NCI-H748 (cell line): Measurements from ENCODE around the gene SLCO2A1.

ENCODE experiments used
- DNase-seq: peaks from one replicate; lab custom pipeline; 2025; ENCODE audit not compliant: unreplicated experiment; lab: John Stamatoyannopoulos, UW

SLCO2A1 gene

DNA sequence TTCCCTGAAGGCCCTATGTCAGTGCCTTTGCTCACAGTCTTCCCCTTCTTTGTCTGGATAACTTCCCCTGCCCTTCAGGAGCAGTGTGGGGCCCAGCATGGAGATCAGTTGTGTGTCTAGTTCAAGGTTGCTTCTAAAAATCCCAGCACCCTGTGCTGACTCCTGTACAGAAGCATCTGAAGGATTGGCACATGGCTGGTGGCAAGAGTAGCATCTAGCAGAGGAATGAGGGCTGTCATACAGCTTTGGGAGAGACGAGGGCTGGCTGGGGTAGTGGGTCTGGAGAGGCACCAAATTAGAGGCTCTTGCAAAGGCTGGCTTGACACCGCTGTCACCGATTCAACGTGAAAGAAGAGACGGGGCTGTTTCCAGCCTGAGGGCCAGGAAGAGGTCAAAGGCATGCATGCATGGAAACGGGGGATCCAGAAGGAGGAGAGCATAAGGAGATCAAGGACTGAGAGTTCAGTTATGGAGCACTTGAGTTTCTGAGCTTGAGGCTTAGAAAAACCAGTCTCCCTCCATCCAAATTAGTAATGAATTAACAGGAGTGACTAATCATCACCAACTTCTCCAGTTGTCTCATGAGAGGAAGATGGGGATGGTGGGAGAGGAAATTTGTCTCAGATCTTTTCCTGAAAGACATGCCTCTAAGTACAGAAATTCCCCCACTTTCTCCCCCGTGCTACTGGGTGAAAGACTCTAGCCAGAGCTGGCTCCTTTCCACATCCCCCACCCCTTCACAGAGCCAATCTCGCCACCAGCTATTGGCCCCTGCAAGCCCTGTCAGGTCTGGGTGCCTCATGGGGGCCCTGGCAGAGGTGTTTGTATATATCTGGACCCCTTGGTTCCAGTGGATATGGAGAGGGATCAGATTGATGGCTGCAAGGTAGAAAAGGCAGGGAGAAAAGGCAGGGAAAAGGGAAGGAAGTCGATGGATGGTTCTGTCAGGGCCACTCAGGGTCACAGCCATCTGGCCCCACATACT, 45.9 kb downstream of the SLCO2A1 start:
- no peak for DNase-seq

DNA sequence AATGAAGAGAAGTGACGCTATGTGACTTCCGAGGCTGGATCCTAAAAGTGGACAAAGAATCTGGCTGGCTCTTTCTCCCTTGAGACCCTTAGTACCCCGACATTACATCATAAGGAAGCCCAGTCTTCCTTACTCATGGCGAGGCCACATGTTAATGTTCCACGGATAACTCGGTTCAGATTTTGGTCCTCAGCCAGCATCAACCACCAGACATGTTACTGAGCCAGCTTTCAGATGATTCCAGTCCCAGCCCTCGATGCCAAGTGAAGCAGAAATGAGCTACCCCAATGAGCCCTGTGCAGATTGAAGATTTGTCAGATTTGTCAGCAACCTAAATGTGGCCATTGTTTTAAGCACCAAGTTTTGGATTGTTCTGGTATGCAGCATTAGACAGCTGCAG, 46.6 kb downstream of the SLCO2A1 start:
- DNase-seq, result no peak

DNA sequence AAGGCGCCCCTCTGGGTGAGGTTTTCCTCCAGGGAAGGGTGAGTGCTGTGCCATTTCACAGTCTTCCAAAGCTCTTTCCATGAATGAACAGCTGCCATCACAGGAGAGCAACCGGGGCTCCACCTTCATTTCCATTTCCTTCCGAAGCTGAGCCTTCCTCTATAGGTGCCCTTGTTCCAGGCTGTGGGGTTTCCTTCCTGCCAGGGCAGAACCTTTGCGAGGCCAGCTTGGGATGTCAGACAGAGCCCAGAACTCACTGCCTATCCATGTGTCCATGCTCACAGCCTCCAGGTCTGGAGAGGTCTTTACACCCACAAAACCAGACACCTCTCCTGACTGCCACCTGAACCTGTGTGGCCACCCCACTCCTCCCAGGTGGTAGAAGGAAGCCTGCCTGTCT, 49.2 kb downstream of the SLCO2A1 start:
- DNase-seq, result no peak

DNA sequence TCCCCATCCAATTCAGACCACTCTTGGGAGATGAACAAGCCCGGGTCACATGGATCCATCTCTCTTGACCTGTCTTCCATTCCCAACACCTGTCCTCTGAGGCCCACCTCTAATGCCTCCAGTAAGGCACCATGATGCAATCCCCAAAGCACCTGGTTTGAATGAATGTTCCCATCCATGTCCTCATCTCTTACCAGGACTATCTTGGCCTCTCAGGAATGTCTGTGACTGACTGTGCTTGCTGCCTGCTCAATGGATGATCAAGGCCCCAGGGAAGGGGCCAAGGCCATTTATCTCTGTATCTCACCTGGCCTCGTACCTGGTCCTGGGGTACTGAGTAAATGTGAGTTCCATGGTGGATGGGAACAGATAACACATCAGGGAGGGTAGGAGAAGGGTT, 49.7 kb downstream of the SLCO2A1 start:
- no peak for DNase-seq

DNA sequence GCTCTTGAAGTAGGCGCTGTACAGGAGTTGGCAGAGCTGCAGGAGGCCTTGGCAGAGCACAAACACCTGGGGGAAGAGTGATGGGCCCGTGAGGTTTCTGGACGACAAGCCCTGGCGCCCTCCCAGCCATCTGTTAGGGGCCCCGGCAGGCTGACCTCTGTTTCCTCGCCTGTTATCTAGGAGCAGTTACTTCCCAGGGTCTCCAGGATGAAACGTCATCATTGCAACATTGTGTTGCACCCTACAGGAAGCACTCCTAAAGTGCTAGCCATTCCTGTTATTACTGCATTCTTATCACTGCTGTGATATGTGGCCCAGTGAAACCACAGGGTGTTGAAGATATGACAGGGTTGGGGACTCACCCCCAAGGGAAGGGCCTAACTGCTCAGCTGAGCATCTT, 50.2 kb downstream of the SLCO2A1 start:
- no peak for DNase-seq

DNA sequence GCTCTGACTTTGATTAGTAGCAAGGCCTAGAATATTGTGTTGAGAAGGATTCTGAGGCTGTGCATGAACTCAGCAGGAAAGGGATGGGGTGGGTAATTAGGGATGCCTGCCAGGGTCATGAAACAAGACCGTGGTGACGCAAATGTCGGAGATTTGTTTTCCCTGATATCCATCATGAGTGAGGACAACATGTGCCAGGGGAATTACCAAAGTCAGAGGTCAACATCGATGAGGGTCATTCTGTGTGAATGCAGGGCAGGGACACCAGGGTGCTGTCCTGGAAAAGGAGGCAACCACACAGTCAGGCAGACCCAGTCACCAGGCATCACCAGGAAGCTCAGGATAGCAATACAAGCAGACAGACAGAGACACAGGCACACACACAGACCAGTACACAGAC, 52.2 kb downstream of the SLCO2A1 start:
- no peak for DNase-seq

DNA sequence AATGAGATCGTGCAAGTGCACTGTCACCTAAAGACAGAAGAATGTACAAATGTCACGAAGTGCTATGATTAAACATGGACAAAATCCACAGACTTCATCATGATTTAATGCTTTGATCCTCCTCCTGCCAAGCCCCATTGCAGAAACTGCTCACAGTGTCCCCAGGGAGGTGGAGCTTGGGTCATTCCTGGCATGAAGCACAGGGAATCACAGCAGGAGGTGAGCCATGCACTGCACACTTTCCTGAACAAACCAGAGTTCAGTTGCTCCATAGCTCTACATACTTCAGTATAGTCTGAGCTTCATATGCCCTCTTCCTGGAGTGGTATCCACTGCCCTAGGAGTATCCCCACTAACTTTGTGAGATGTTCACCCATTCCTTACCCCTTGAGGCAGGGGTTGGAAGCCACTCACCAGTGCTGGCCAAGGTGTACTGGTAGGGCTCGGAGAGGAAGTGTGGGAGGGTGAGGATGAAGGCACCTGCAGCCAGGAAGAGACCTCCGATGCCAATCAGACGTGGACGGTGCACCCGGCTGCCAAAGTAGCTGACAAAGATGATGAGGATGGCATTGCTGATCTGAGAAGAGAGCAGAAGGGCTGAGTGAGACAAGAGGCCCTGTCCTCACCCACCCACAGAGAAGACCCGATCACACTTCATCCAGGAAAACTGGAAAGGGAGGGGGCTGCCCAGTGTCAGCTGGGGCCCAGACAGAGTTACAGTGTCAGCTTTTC, 56.3 kb downstream of the SLCO2A1 start:
- DNase-seq, result no peak

DNA sequence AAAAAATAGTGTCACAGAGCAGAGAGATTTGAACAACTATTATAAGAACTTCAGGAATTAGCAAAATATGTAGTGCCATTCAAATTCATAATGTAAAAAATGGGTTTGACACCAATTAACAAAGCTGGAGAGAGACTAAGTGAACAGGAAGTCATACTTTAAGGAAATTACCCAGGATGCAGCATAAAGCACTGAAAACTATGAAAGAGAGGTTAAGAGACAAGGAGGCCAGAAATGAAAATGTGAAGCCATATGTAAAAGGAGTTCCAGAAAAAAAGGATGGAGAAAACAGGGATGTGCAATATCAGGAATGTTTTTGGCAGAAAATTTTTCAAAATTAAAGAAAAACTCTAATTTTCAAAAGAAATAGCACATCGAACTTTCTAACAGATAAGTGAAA, 57.6 kb downstream of the SLCO2A1 start:
- no peak for DNase-seq

DNA sequence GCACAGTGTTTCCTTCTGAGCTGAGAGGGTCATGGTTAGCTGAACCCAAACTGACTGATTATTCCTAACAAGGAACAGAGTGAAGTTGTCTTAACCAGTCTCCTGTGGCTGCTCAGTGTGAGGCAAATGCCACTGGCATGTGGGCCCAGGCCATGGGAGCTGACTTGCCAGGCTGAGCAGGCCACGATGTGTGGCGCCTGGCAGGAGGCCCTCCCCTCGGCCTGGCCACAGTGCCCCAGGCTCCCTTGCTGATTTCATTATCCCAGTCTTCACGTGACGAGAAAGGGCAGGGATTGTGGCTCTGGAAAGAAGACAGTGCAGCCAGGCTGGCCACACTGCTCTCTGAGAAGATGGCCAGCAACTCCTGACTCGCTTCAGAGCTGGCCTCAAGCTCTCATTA, 58.8 kb downstream of the SLCO2A1 start:
- no peak for DNase-seq

DNA sequence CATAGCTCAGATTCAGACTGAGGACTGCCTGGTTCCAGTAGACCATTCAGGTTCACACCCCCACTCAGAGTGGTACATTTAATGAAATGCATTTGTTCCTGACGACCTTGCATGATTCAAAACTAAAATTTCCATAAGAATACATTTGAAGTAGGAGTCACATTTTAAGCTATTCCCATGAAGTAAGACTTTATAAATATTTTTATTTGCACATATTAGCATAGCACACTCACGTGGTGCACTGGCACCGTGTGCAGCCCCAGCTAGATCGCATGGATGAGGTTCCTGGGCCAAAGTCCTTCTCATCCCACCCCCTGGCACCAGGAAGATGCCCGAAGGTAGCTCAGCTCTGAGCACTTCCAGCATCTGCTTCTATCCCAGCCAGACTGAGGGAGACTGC, 59.4 kb downstream of the SLCO2A1 start:
- no peak for DNase-seq

DNA sequence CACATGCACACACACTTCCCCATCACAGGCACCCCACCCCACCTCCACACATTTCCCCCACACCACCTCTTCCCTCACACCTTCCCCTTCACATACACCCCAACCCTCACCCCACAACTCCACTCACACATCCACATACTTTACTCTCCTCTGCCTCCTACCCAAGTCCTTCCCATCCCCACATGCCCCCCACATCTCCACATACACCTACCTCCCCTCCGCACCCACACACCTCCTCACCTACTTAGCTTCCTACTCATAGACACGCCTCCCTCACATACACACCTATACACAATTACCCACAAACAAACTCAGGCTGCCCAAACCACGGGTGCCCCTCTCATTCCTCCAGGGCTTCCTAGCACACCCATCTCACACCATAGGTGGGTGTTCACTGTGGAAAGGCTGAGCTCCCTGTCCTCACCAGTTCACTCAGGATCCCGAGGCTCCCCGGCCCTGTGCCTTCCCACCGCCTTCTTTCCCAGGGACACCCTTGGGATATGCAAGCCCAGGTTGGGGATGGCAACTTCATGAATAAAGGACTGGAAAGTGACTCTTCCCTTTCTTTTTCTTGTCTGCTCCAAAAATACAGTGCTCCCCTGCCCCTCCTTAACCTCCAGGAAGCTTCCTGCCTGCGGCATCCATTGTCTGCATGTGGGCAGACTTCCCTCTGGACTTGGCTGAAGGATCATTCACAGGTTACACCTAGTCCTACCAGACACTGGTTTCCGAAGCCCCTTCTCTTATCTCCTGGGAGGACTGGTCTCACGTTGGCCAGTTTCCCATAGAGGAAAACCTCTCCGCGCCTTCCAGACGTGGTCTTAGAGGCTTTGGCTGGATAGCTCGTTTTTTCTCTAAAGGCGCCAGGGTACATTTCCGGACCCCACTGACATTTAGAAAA, 61.5 kb downstream of the SLCO2A1 start:
- DNase-seq, result no peak

DNA sequence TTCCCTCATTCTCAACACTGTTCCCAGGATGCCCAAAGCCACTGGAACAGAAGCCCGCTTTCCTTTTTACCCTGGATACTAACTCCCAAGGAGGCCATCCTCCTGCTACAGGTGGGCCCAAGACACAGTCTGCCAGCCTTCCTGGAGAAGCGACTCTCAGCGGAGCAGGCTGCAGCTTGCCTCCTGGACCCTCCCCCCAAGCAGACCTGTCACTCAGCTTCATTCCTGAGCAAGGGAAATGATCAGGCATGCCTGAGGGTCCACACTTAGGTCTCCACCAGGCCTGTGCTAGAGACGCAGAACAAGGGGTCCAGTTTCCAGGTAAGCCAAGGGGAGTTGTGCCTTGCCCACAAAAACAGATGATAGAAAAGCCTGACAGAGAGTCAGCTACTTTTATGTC, 62.8 kb downstream of the SLCO2A1 start:
- no peak for DNase-seq

DNA sequence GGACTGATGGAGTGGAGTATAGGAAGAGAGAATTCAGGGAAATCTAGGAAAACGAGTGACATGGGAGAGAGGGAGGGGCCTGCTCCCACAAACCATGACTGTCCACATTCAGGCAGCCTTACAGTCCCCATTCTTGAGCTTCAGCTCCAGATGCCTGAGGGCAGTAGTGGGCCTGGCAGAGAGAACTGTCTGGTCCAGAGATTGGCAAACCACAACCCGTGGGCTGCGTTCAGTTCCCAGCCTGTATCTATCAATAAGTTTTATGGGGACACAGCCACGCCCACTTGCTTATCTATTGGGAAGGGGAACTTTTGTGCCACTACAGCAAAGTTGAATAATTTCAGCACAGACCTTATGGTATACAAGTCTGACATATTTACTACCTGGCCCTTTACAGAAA, 63.8 kb downstream of the SLCO2A1 start:
- no peak for DNase-seq

DNA sequence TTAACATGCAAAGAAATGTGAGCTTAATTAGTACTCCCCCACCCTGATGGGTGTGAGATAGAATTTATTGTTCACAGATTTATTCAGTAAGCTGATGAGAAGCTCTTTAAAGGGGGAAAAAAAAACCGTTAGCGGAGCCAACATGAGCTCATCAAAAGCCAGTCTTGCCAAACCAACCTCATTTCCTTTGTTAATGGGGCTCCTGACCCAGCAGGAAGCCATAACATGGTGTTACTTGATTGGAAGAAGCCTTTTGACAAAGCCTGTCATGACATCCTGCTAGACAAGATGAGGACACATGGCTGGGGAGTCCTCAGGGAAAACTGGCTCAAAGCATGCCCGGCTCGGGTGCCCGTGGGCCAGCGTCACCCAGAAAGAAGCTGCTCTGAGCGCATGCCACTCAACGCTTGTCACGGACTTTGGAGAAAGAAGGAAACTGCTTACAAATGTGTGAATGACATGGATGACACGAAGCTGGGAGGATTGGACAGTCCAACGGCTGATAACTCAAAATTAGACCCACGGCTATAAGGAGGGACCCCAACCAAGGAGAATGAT, 64.6 kb downstream of the SLCO2A1 start:
- peak; percentile 18 for DNase-seq

DNA sequence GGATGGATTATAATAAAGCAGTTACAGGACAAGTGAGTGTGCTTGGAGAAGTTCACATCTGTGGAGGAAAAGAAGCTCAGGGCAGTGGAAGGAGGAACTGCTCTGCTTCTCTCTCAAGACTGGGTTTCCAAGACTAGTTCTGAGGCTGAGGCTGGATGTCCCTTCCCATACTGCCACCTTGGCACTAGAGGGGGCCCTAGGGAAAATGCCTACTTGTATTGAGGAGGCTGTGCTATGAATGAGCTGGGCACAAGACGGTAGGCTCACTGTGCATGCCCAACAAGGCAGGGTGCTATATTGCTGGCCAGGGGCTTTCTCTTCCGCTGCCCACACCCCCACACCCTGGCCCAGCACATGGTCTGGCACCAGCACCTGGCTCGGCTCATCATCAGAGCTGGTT, 65.2 kb downstream of the SLCO2A1 start:
- DNase-seq, result peak; percentile 16

DNA sequence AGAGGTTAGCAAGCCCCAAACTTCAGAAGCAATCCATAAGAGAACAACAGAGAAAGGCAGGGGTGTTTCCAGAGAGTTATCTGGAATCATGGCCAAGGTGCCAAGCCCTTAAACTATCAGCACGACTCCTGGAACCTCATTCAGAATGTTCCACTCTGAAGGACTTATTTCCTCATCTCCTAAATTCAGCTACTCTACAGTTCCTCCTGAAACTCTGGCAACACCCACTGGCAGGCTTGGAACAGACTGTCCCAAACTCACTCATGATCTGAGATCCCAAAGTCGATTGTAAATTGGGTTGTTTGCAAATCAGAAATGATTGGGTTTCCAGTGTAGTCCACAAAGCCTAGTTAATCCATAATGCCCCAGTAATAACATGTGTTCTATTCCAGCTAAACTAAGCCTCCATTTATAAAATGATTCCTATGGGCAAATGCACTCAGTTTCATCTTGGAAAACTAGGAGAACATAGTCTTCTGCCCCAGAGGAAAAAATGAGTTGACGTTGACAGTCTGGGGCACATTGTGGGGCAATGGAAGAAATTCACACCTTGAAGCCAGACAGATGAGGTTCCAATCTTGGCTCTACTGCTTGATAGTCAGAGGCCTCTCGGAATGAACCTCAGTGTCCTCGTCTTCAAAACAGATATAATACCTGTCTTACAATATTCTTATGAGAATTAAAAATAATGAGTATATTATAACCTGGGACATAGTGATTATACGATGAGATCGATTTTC, 65.9 kb downstream of the SLCO2A1 start:
- no peak for DNase-seq

DNA sequence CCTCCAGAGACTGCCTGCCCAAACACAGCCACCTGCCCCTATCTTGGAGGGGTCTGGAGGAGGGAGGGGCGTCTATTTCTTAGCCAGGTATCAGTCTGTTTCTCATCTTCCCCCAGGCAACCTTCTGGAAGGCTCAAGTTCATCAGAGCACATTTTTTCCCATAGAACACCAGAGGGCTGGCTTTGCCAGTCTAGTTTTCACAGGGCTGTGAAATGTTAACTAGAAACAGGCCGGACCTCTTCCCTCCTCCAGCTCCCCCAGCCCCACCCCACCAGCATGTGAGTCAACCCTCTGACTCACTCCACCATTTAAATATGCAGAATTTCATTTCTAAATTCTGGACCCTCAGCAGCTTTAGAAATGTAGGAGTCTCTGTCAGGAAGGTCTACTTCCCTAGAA, 66.9 kb downstream of the SLCO2A1 start:
- no peak for DNase-seq

DNA sequence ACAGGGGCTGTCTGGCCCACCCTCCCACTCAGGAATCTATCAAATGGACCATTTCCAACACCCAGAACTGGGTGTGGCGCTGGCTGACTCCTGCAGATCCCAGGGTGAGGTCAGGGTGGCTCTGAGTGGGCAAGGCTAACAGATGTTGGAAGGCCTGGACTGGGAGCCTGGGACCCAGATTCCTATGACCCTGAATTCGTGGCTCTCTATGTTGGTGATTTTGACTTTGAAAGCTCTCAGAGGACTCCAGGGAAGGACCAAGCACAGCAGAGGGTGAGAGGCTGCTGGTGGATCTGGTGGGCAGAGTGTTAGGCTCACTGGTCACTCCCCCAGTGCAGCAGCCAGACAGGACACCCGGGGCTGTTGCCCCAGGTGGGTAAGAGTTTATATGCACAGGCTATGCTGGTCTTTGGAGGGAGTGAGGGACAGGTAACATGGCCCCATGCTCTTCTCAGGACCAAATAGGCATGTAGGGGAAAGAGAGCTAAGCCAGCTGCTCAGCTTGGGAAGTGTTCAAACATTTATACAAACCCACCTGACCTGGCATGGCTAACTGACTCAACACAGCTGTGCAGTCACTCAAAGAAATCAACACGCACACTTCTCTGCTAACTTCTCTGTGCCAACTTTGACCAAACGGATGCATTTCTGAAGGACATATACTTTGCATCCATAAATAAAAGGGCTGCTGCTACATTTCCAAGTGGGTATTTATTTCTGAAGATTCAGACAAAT, 71.5 kb downstream of the SLCO2A1 start:
- DNase-seq, result no peak

DNA sequence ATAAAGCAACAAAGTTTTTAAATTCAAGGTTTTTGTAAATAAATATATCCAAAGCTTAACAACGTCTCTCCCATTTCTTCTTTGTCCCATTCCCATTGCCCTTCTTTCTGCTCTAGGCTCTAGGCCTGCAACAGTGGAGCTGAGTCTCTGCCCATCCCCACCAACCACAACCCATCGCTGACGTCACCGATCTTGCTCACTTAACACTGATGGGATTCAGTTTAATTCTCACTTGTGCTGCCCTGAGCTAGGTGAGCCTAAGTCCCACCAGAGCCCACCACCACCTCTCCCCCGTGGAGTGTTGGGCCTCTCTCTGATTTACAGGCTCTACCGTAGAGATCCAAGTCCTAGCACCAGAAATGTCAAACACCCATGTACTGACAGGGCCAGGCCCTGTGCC, 72.7 kb downstream of the SLCO2A1 start:
- no peak for DNase-seq

DNA sequence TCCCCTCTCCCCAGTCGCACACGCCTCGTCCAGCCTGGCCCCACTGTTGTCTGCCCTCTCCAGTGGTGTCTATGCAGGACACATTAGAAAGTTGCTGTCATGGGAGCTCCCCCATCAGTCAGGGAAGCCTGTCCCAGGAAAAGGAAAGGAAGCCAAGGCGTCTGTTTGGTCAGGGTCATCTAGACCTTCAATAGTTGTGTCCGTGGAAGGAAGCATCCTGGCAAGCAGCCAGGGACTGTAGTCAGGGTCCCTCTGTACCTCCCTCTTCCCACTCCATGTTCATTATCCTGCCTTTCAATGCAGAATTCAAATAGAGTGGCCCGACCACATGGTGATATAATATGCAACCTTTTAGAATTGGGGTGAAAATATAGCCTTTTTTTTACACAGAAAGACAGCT, 73.4 kb downstream of the SLCO2A1 start:
- DNase-seq, result peak; percentile 10
